ENCODE data around the gene GDNF.

GDNF gene

DNA sequence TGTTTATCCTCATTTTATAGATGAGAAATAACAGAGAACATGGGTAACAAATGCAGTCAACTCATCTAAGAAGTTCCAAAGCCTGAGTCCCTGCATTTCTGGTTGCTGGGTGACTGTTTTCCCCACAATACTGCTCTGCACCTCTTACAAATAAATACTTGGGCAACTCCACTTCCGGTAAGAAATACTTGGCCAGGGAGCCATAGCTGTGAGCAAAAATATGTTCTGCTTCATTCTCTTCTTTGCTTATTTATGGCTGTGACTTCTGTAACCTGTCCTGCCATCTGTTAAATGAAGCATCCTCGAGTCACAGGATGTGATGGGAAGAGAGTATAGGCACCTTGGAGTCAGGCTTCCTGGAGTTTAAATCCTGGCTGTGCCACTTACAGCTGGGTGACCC lies 49.9 kb downstream of the GDNF start:
- Histone ChIP-seq H3K4me3 (ENCODE audit: low read length in 2 of 2) (no peak overlapping the region), H2AFZ (ENCODE audit: low read length) (no peak overlapping the region)

DNA sequence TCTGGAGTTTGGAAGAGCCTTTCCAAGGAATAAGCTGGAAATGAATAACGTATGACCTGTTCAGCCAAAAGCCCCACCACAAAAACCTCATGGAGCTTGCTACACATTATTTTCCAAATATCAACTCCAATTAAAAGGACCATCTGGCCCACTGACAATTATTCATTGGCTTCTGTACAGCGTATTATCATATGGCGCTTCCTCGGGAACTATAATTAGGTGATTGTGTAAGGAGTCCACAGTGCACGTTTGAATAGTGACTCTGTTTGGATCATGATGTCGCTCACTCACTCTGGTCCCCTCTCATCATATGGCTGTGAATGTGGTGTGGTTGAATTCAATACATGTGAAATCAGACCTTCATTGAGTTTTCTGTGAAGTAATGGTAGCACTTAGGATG lies 52.1 kb downstream of the GDNF start:
- Histone ChIP-seq H3K9ac (ENCODE audit: low read depth, low read length, poor library complexity) (no peak overlapping the region), H3K79me1 (ENCODE audit: low read depth, low read length) (no peaks in the 10 kb centered on the region), H3K4me3 (ENCODE audit: low read length in 2 of 2) (no peak overlapping the region), H4K8ac (ENCODE audit: low read depth, low read length) (no peak overlapping the region), H2BK15ac (ENCODE audit: low read length) (no peak overlapping the region), H4K91ac (ENCODE audit: low read depth, low read length, poor library complexity) (no peak overlapping the region), H2AK5ac (ENCODE audit: low read depth, low read length) (no peak overlapping the region), H3K36me3 (replicated peaks in 1 of 2; ENCODE audit: control insufficient read depth in 2 of 2, insufficient read depth in 2 of 2, low read length in 2 of 2) (no peaks in the 10 kb centered on the region), H3K27ac (replicated peaks; ENCODE audit: low read length) (no peak overlapping the region), H3K4ac (ENCODE audit: low read length) (no peak overlapping the region), H2BK12ac (ENCODE audit: low read length) (no peak overlapping the region), H3K27me3 (ENCODE audit: control insufficient read depth in 3 of 3, insufficient read depth in 3 of 3, low read depth in 1 of 3, low read length in 3 of 3) (no peaks in the 10 kb centered on the region), H3K4me1 (ENCODE audit: control insufficient read depth in 2 of 2, insufficient read depth in 1 of 2, low read depth in 1 of 2, low read length in 2 of 2) (no peaks in the 10 kb centered on the region), H3K4me2 (ENCODE audit: insufficient read depth, low read length, poor library complexity, severe bottlenecking) (no peak overlapping the region), H2AFZ (ENCODE audit: low read length) (no peak overlapping the region), H3K23ac (ENCODE audit: low read depth, low read length, poor library complexity) (no peak overlapping the region), H3K18ac (ENCODE audit: low read length) (no peak overlapping the region), H2BK120ac (ENCODE audit: low read depth, low read length) (no peak overlapping the region), H3K14ac (ENCODE audit: low read length) (no peak overlapping the region), H3K9me3 (replicated peaks in 1 of 2; ENCODE audit: control insufficient read depth in 2 of 2, insufficient read depth in 1 of 2, low read depth in 1 of 2, low read length in 2 of 2) (no peaks in the 10 kb centered on the region), H2BK5ac (ENCODE audit: low read length) (no peak overlapping the region)
- no peak for DNase-seq (ENCODE audit: low spot score)
- no CpG with 5 or more reads among the region's 6 CpGs for WGBS, 2 donors (ENCODE audit: extremely low coverage in 2 of 2, insufficient read length in 2 of 2, insufficient replicate concordance in 1 of 2)

More for the DNA sequence above, 49.9 kb downstream of the GDNF start:
- H3K9me3 ChIP-seq (replicated peaks in 1 of 2; ENCODE audit: control insufficient read depth in 2 of 2, insufficient read depth in 1 of 2, low read depth in 1 of 2, low read length in 2 of 2) = peaks cover 0 to 3% of the 10 kb centered on the region in 2 donors
- H3K23ac ChIP-seq (ENCODE audit: low read depth, low read length, poor library complexity) = no peak overlapping the region
- H4K91ac ChIP-seq (ENCODE audit: low read depth, low read length, poor library complexity) = no peak overlapping the region
- H2AK5ac ChIP-seq (ENCODE audit: low read depth, low read length) = no peak overlapping the region
- no peak overlapping the region for H2BK12ac ChIP-seq (ENCODE audit: low read length)
- no peaks in the 10 kb centered on the region for H3K27me3 ChIP-seq (ENCODE audit: control insufficient read depth in 3 of 3, insufficient read depth in 3 of 3, low read depth in 1 of 3, low read length in 3 of 3)
- peaks cover 0 to 2% of the 10 kb centered on the region in 2 donors for H3K4me1 ChIP-seq (ENCODE audit: control insufficient read depth in 2 of 2, insufficient read depth in 1 of 2, low read depth in 1 of 2, low read length in 2 of 2)
- DNase-seq (ENCODE audit: low spot score) = no peak
- no peak overlapping the region for H2BK120ac ChIP-seq (ENCODE audit: low read depth, low read length)
- H3K18ac ChIP-seq (ENCODE audit: low read length) = no peak overlapping the region
- no peaks in the 10 kb centered on the region for H3K79me1 ChIP-seq (ENCODE audit: low read depth, low read length)
- H3K36me3 ChIP-seq (replicated peaks in 1 of 2; ENCODE audit: control insufficient read depth in 2 of 2, insufficient read depth in 2 of 2, low read length in 2 of 2) = no peaks in the 10 kb centered on the region
- H3K4ac ChIP-seq (ENCODE audit: low read length) = no peak overlapping the region
- no peak overlapping the region for H3K14ac ChIP-seq (ENCODE audit: low read length)
- no peak overlapping the region for H2BK15ac ChIP-seq (ENCODE audit: low read length)
- H4K8ac ChIP-seq (ENCODE audit: low read depth, low read length) = no peak overlapping the region
- no peak overlapping the region for H2BK5ac ChIP-seq (ENCODE audit: low read length)
- no peak overlapping the region for H3K27ac ChIP-seq (replicated peaks; ENCODE audit: low read length)
- no CpG with 5 or more reads among the region's 2 CpGs for WGBS, 2 donors (ENCODE audit: extremely low coverage in 2 of 2, insufficient read length in 2 of 2, insufficient replicate concordance in 1 of 2)
- no peak overlapping the region for H3K9ac ChIP-seq (ENCODE audit: low read depth, low read length, poor library complexity)
- no peak overlapping the region for H3K4me2 ChIP-seq (ENCODE audit: insufficient read depth, low read length, poor library complexity, severe bottlenecking)

DNA sequence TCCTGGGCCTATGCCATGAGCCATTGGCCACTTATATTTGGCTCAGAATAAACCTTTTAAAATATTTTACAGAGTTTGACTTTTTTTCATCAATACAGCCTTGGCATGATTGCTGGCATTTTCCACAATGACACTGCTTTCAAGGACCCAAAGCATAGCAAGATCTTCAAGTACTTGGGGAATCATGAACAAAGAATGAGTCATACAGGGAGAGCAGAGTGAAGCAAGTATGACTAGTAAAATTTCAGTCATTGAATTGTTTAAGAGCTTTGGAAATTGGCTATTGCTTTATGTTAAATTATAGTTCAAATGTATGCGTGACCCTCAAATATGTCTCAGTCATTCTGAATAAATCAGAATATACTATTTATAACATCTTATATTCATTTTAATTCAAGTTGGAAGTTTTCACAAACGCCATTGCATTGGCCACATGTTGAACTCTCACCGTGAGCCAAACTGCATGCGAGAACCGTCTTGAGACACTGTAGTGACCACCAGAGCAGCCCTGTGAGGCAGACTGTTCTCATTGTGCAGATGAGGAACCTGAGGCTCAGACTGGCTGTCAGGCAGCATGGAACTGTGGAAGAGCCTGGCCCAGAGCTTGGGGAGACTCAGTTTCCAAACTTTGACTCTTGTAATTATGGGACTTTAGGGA lies 52.9 kb downstream of the GDNF start:
- Histone ChIP-seq H3K4ac (ENCODE audit: low read length) (no peak overlapping the region), H2AK5ac (ENCODE audit: low read depth, low read length) (no peak overlapping the region), H4K91ac (ENCODE audit: low read depth, low read length, poor library complexity) (no peak overlapping the region), H3K14ac (ENCODE audit: low read length) (no peak overlapping the region), H3K9ac (ENCODE audit: low read depth, low read length, poor library complexity) (no peak overlapping the region), H3K4me3 (ENCODE audit: low read length in 2 of 2) (no peak overlapping the region), H2BK120ac (ENCODE audit: low read depth, low read length) (no peak overlapping the region), H3K9me3 (replicated peaks in 1 of 2; ENCODE audit: control insufficient read depth in 2 of 2, insufficient read depth in 1 of 2, low read depth in 1 of 2, low read length in 2 of 2) (no peaks in the 10 kb centered on the region), H2BK15ac (ENCODE audit: low read length) (no peak overlapping the region), H4K8ac (ENCODE audit: low read depth, low read length) (no peak overlapping the region), H3K27ac (replicated peaks; ENCODE audit: low read length) (no peak overlapping the region), H3K23ac (ENCODE audit: low read depth, low read length, poor library complexity) (no peak overlapping the region), H3K4me1 (ENCODE audit: control insufficient read depth in 2 of 2, insufficient read depth in 1 of 2, low read depth in 1 of 2, low read length in 2 of 2) (no peaks in the 10 kb centered on the region), H3K18ac (ENCODE audit: low read length) (no peak overlapping the region), H3K79me1 (ENCODE audit: low read depth, low read length) (no peaks in the 10 kb centered on the region), H3K27me3 (ENCODE audit: control insufficient read depth in 3 of 3, insufficient read depth in 3 of 3, low read depth in 1 of 3, low read length in 3 of 3) (no peaks in the 10 kb centered on the region), H2BK5ac (ENCODE audit: low read length) (no peak overlapping the region), H3K4me2 (ENCODE audit: insufficient read depth, low read length, poor library complexity, severe bottlenecking) (no peak overlapping the region), H2BK12ac (ENCODE audit: low read length) (no peak overlapping the region), H2AFZ (ENCODE audit: low read length) (no peak overlapping the region), H3K36me3 (replicated peaks in 1 of 2; ENCODE audit: control insufficient read depth in 2 of 2, insufficient read depth in 2 of 2, low read length in 2 of 2) (no peaks in the 10 kb centered on the region)
- no CpG with 5 or more reads among the region's 5 CpGs for WGBS, 2 donors (ENCODE audit: extremely low coverage in 2 of 2, insufficient read length in 2 of 2, insufficient replicate concordance in 1 of 2)
- no peak for DNase-seq (ENCODE audit: low spot score)

DNA sequence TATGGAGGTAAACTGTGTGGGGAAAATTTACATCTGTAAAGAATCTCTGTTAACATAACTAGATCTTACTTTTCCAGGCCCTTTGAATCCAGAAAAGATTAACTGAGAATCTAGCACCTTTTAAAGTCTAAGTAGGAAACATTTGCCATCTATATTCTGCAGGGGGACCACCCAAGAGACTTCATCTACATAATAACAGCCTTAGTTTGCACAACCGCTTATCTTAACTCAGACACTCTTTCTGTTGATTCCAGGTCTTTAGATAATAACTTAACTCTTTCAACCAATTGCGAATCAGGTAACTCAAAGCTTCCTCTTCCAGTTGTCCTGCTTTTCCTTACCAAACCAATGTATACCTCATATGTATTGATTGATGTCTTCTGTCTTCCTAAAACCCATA lies 53.4 kb downstream of the GDNF start:
- H2BK5ac ChIP-seq (ENCODE audit: low read length) = no peak overlapping the region
- no peak overlapping the region for H2AK5ac ChIP-seq (ENCODE audit: low read depth, low read length)
- H2BK12ac ChIP-seq (ENCODE audit: low read length) = no peak overlapping the region
- H3K14ac ChIP-seq (ENCODE audit: low read length) = no peak overlapping the region
- H3K36me3 ChIP-seq (replicated peaks in 1 of 2; ENCODE audit: control insufficient read depth in 2 of 2, insufficient read depth in 2 of 2, low read length in 2 of 2) = no peaks in the 10 kb centered on the region
- H4K8ac ChIP-seq (ENCODE audit: low read depth, low read length) = no peak overlapping the region
- no peak overlapping the region for H3K18ac ChIP-seq (ENCODE audit: low read length)
- no peak overlapping the region for H3K23ac ChIP-seq (ENCODE audit: low read depth, low read length, poor library complexity)
- H4K91ac ChIP-seq (ENCODE audit: low read depth, low read length, poor library complexity) = no peak overlapping the region
- no peak overlapping the region for H2BK15ac ChIP-seq (ENCODE audit: low read length)
- no peak overlapping the region for H3K4ac ChIP-seq (ENCODE audit: low read length)
- H3K4me2 ChIP-seq (ENCODE audit: insufficient read depth, low read length, poor library complexity, severe bottlenecking) = no peak overlapping the region
- no peaks in the 10 kb centered on the region for H3K27me3 ChIP-seq (ENCODE audit: control insufficient read depth in 3 of 3, insufficient read depth in 3 of 3, low read depth in 1 of 3, low read length in 3 of 3)
- H3K9me3 ChIP-seq (replicated peaks in 1 of 2; ENCODE audit: control insufficient read depth in 2 of 2, insufficient read depth in 1 of 2, low read depth in 1 of 2, low read length in 2 of 2) = no peaks in the 10 kb centered on the region
- no peak overlapping the region for H2BK120ac ChIP-seq (ENCODE audit: low read depth, low read length)
- H3K79me1 ChIP-seq (ENCODE audit: low read depth, low read length) = no peaks in the 10 kb centered on the region
- WGBS, 2 donors (ENCODE audit: extremely low coverage in 2 of 2, insufficient read length in 2 of 2, insufficient replicate concordance in 1 of 2) = no CpG with 5 or more reads among the region's 2 CpGs
- H3K4me3 ChIP-seq (ENCODE audit: low read length in 2 of 2) = no peak overlapping the region
- H3K27ac ChIP-seq (replicated peaks; ENCODE audit: low read length) = no peak overlapping the region
- no peaks in the 10 kb centered on the region for H3K4me1 ChIP-seq (ENCODE audit: control insufficient read depth in 2 of 2, insufficient read depth in 1 of 2, low read depth in 1 of 2, low read length in 2 of 2)
- DNase-seq (ENCODE audit: low spot score) = no peak
- no peak overlapping the region for H3K9ac ChIP-seq (ENCODE audit: low read depth, low read length, poor library complexity)
- no peak overlapping the region for H2AFZ ChIP-seq (ENCODE audit: low read length)
